ENCODE results near the gene SLITRK6. TPM values are rescaled to one million over a fixed set of nuclear protein-coding genes. Genes with fewer than 3 reads are reported as not detected.

Gene SLITRK6
- total and polyA plus RNA-seq, 2 of the 4 experiments (the other 2 are of a cell fraction) = 1.1 to 1.6 TPM

- Histone ChIP-seq H3K4me1 (ENCODE audit: control insufficient read depth, insufficient read depth, low read length) (no peaks in the 10 kb centered on the region), H3K9me3 (ENCODE audit: control insufficient read depth, insufficient read depth, low read length) (no peaks in the 10 kb centered on the region), H3K56ac (ENCODE audit: extremely low read depth, insufficient read depth, low read length) (no peak overlapping the region), H2BK120ac (ENCODE audit: low read depth, low read length) (no peak overlapping the region), H3K4me2 (ENCODE audit: low read depth, low read length) (no peak overlapping the region), H2BK5ac (ENCODE audit: low read depth, low read length, poor library complexity, severe bottlenecking) (no peak overlapping the region), H2AK5ac (ENCODE audit: low read depth, low read length) (no peak overlapping the region), H3K79me1 (ENCODE audit: low read depth in 1 of 2, low read length in 2 of 2) (no peaks in the 10 kb centered on the region), H2BK15ac (ENCODE audit: low read depth, low read length) (no peak overlapping the region), H3K9me1 (ENCODE audit: insufficient read depth, low read length) (no peaks in the 10 kb centered on the region), H3K14ac (replicated peaks; ENCODE audit: low read depth, low read length) (no peak overlapping the region), H2BK20ac (ENCODE audit: low read depth, low read length) (no peak overlapping the region), H4K5ac (ENCODE audit: low read depth, low read length) (no peak overlapping the region), H3K4me3 (ENCODE audit: insufficient read depth, low read depth, low read length) (no peak overlapping the region), H3K18ac (ENCODE audit: low read depth, low read length) (no peak overlapping the region), H3K27me3 (ENCODE audit: control insufficient read depth, insufficient read depth, low read length) (no peaks in the 10 kb centered on the region), H4K91ac (ENCODE audit: insufficient read depth, low read depth, low read length) (no peak overlapping the region), H4K8ac (ENCODE audit: low read depth in 2 of 2, low read length in 2 of 2) (no peak overlapping the region), H3K23ac (ENCODE audit: low read depth, low read length) (no peak overlapping the region), H3K9ac (ENCODE audit: low read depth, low read length) (no peak overlapping the region), H3K36me3 (ENCODE audit: control insufficient read depth, insufficient read depth, low read length) (no peaks in the 10 kb centered on the region), H4K20me1 (ENCODE audit: insufficient read depth, low read length) (no peaks in the 10 kb centered on the region), H2AFZ (replicated peaks; ENCODE audit: low read length, poor library complexity) (no peak overlapping the region), H3K4ac (ENCODE audit: low read depth, low read length) (no peak overlapping the region), H2AK9ac (replicated peaks; ENCODE audit: low read depth, low read length, poor library complexity) (no peak overlapping the region), H3K27ac (ENCODE audit: insufficient read depth, low read length) (no peak overlapping the region)
- POLR2A ChIA-PET (ENCODE audit: unreplicated experiment) = no interaction called here
- TF ChIP-seq BHLHE40 (IDR thresholded peaks at IDR 0.05; ENCODE audit: low read depth, low read length) (no peak), MXI1 (IDR thresholded peaks at IDR 0.05; ENCODE audit: borderline replicate concordance, low read depth, low read length) (no peak), CHD1 (IDR thresholded peaks at IDR 0.05; ENCODE audit: low read depth, low read length) (no peak), RFX5 (IDR thresholded peaks at IDR 0.05; ENCODE audit: low read depth, low read length) (no peak), USF2 (IDR thresholded peaks at IDR 0.05; ENCODE audit: low read depth, low read length) (no peak), MAFK (IDR thresholded peaks at IDR 0.05; ENCODE audit: low read depth, low read length) (no peak), RCOR1 (IDR thresholded peaks at IDR 0.05; ENCODE audit: insufficient replicate concordance, low read length) (no peak), RAD21 (IDR thresholded peaks at IDR 0.05; ENCODE audit: low read length) (no peak), CEBPB (IDR thresholded peaks at IDR 0.05; ENCODE audit: low read depth, low read length) (no peak), CTCF (conservative IDR thresholded peaks at IDR 0.05; ENCODE audit: low read depth, low read length) (no peak), POLR2A (IDR thresholded peaks at IDR 0.05; ENCODE audit: low read depth, low read length) (no peak), NFE2L2 (IDR thresholded peaks at IDR 0.05; ENCODE audit: low read depth, low read length) (no peak), FOS (IDR thresholded peaks at IDR 0.05; ENCODE audit: low read depth, low read length) (no peak), MAZ (IDR thresholded peaks at IDR 0.05; ENCODE audit: borderline replicate concordance, low read depth, low read length) (no peak), SMC3 (IDR thresholded peaks at IDR 0.05; ENCODE audit: low read depth, low read length) (no peak), ELK1 (IDR thresholded peaks at IDR 0.05; ENCODE audit: borderline replicate concordance, low read depth, low read length) (no peak)
- no peak for ATAC-seq (ENCODE audit: low read depth)
- intact Hi-C loops (cut with micrococcal nuclease) = no loop called here
- no TSS peak for BruUV-seq (replicated peaks)
- no peak for DNase-seq
- CTCF ChIA-PET = no interaction called here
- dilution Hi-C loops (cut with HindIII; ENCODE audit: low sequenced_read_pairs, unreplicated experiment) = no loop called here
- WGBS, 2 experiments (ENCODE audit: extremely low coverage in 2 of 2, insufficient read length in 1 of 2) = no CpG with 5 or more reads among the region's 6 CpGs
- in situ Hi-C loops (cut with MboI; ENCODE audit: low sequenced_read_pairs) = no loop called here
These were observed 47.8 kb upstream of the SLITRK6 start for GRCh38 chr13:85847012-85847411.
